ENCODE results near the gene ASTN2.

ASTN2 gene

GRCh38 chr9:116998305-116998704 is 416.6 kb downstream of the ASTN2 start:
- peak; percentile 51 for DNase-seq

GRCh38 chr9:116992865-116993264 is 422.0 kb downstream of the ASTN2 start:
- DNase-seq: no peak

- no peak for DNase-seq
These were observed 423.8 kb downstream of the ASTN2 start for GRCh38 chr9:116991051-116991450.

GRCh38 chr9:116990592-116990991 is 424.3 kb downstream of the ASTN2 start:
- no peak for DNase-seq

- DNase-seq: no peak
These were observed 427.0 kb downstream of the ASTN2 start for GRCh38 chr9:116987721-116988485.

GRCh38 chr9:116986015-116986414 is 428.8 kb downstream of the ASTN2 start:
- no peak for DNase-seq

GRCh38 chr9:116985596-116985995 is 429.3 kb downstream of the ASTN2 start:
- DNase-seq: no peak

GRCh38 chr9:116984111-116984510 is 430.7 kb downstream of the ASTN2 start:
- DNase-seq: no peak

- DNase-seq: no peak
These were observed 434.2 kb downstream of the ASTN2 start for GRCh38 chr9:116980582-116981120.

GRCh38 chr9:116979456-116979855 is 435.4 kb downstream of the ASTN2 start:
- peak; percentile 90 for DNase-seq

GRCh38 chr9:116978155-116978554 is 436.7 kb downstream of the ASTN2 start:
- peak; percentile 96 for DNase-seq

- DNase-seq: no peak
These were observed 439.7 kb downstream of the ASTN2 start for GRCh38 chr9:116975126-116975525.

- DNase-seq: no peak
These were observed 448.7 kb downstream of the ASTN2 start for GRCh38 chr9:116966199-116966598.

GRCh38 chr9:116964258-116964657 is 450.6 kb downstream of the ASTN2 start:
- no peak for DNase-seq

GRCh38 chr9:116959809-116960208 is 455.0 kb downstream of the ASTN2 start:
- DNase-seq: no peak

- no peak for DNase-seq
These were observed 456.0 kb downstream of the ASTN2 start for GRCh38 chr9:116958881-116959280.

GRCh38 chr9:116954731-116955130 is 460.1 kb downstream of the ASTN2 start:
- no peak for DNase-seq

GRCh38 chr9:116953271-116953670 is 461.6 kb downstream of the ASTN2 start:
- DNase-seq: no peak

GRCh38 chr9:116952436-116952810 is 462.4 kb downstream of the ASTN2 start:
- DNase-seq: no peak

GRCh38 chr9:116951588-116952435 is 463.0 kb downstream of the ASTN2 start:
- peak; percentile 93 for DNase-seq

- no peak for DNase-seq
These were observed 469.0 kb downstream of the ASTN2 start for GRCh38 chr9:116945817-116946216.

- no peak for DNase-seq
These were observed 469.9 kb downstream of the ASTN2 start for GRCh38 chr9:116944714-116945534.

GRCh38 chr9:116943970-116944369 is 470.9 kb downstream of the ASTN2 start:
- DNase-seq: no peak
